Subcutaneous adipose tissue (tissue), 4 donors: ENCODE results near the gene SHROOM2. TPM values are rescaled to one million over a fixed set of nuclear protein-coding genes. Genes with fewer than 3 reads are reported as not detected.

ENCODE experiments used
- CTCF ChIP-seq: fragments of 450-650 bp; IDR thresholded peaks from one replicate; pipeline ENCODE4 v1.5.1; 2016; ENCODE audit warnings: low read depth, mild to moderate bottlenecking, control low read depth, antibody characterized with exemption, moderate library complexity
- total RNA-seq, 4 donors: library from RNA; depleted of rRNA; stranded (reverse); fragments of >200 nt; gene quantifications; one replicate each; pipeline ENCODE4 v1.1.0, GENCODE V29; 2016

SHROOM2 gene
- total RNA-seq, 4 donors from 2014 or later, result 0.16 to 0.44 (median 0.27) TPM

DNA sequence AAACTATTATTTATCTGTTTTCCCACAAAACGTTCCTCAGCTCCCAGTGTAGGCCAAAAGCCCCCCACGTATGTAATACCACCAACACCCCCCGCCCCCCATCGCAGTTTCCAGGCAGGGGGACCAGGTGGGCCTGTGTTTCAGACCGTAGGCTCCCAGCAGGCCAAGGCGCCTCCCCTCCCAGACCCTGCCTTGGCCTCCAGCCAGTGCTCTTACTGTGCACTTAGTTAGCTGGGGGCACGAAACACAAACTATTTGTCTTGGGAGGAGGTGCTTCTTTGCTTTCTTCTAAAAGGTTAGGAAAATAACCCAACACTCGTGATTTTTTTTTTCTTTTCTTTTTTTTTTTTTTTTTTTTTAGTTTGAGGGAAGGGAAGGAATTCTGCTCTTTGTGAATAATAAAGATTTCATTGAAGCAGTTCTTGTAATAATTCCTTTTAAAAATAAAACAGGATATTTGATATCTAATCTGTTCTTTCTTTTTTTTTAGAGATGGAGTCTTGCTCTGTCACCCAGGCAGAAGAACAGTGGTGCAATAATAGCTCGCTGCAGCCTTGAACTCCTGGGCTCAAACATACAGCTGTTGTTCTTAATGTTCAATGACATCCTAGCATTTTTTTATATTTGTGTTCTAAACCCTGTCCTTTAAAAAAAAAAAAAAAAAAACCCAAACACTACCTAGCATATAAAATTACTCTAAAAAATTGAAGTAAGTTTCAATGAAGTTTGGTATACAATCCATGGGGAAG, 98.0 kb downstream of the SHROOM2 start:
- TF ChIP-seq CTCF, result no peak

- TF ChIP-seq CTCF, result no peak
Observed at GRCh38 chrX:9885150-9885549, 98.9 kb downstream of the SHROOM2 start.

DNA sequence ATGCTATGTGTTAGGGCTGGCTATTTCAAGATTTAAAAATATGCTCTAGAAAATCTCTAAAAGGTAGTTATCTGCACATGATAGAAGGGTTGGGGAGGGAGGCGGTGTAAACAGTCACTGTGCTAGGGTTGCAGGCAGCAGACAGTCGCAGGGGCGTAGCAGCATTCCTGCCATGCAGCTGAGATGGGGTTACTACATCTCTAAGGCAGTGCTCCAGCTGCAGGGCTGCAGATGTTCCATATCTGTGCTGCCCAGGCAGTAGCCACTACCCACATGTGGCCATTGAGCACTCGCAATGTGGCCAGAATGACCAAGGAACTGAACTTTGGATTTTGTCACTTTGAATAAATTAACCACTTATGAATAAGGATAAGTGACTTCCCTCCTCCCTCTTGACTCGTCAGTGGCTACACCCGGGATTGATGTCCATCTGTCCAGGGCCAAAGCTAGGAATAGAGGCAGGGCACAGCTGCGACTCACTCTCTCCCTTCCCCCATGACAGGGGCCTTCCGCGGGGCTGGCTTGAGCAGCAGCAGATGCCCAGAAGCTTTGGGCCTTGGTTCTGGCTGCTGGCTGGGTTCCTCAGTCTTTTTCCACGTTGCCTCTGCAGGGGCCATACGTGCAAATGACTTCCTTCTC, 101.5 kb downstream of the SHROOM2 start:
- no peak for TF ChIP-seq CTCF

- no peak for TF ChIP-seq CTCF
Observed at GRCh38 chrX:9888953-9889470, 102.8 kb downstream of the SHROOM2 start.

DNA sequence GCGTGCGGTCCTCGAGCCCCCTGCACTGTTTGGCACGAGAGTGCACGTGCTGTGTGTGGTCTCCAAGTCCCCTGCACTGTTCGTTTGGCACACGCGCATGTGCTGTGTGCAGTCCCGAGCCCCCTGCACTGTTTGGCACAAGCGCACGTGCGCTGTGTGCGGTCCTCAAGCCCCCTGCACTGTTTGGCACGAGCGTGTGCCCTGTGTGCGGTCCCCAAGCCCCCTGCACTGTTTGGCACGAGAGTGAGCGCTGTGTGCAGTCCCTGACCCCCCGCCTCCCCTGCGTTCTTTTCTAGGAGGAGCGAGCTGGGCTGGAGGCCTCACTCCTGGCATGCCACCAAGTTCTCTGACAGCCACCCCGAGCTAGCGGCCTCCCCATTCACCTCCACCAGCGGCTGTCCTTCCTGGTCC, 104.5 kb downstream of the SHROOM2 start:
- TF ChIP-seq CTCF, result no peak

DNA sequence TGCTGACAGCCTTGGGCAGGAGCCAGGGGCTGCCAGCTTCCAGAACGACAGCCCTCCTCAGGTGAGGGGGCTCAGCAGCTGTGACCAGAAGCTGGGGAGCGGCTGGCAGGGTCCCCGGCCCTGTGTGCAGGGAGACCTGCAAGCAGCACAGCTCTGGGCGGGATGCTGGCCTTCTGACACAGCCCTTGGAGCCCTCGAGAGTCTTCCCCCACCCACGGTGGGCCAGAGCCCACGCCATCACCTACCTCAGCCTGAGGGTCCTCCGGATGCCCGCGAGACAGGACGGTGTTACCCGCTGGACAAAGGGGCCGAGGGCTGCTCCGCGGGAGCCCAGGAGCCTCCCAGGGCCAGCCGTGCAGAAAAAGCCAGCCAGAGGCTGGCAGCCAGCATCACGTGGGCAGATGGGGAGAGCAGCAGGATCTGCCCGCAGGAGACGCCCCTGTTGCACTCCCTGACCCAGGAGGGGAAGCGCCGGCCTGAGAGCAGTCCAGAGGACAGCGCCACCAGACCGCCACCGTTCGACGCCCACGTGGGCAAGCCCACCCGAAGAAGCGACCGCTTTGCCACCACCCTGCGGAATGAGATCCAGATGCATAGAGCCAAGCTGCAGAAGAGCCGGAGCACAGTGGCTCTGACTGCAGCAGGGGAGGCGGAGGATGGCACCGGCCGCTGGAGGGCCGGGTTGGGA, 109.1 kb downstream of the SHROOM2 start:
- TF ChIP-seq CTCF, result no peak

- no peak for TF ChIP-seq CTCF
Observed at GRCh38 chrX:9897761-9898161, 111.5 kb downstream of the SHROOM2 start.
